Activated CD8-positive, alpha-beta memory T cell treated with anti-CD3 and anti-CD28 coated beads, Interleukin-2, amount 50 U/mL, for 1 hour (primary cell): ENCODE measurements around the gene NSUN2.

Experiments
- DNase-seq: peaks from one replicate; pipeline ENCODE4 v3.0.0-alpha.2; 2020; ENCODE audit errors: extremely low read depth

NSUN2 gene

DNA sequence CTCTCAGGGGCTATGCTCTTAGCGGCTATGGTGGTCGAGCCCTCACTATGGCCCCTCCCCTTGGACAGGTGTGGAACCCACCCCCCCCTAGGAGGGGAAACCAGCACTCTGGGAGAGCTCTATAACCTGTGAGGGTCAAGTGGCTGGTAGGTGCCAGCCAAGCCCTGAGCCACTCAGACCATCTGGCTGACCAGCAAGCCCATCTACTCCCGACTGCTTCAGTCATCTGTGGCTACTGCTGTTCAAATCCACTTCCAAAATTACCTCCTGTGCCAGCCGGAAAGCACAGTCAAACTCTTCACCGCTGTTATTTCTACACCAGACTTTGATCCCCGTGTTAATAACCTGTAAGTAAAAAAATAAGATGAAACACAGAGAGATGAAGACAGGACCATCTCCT lies 28.5 kb downstream of the NSUN2 start:
- no peak for DNase-seq

DNA sequence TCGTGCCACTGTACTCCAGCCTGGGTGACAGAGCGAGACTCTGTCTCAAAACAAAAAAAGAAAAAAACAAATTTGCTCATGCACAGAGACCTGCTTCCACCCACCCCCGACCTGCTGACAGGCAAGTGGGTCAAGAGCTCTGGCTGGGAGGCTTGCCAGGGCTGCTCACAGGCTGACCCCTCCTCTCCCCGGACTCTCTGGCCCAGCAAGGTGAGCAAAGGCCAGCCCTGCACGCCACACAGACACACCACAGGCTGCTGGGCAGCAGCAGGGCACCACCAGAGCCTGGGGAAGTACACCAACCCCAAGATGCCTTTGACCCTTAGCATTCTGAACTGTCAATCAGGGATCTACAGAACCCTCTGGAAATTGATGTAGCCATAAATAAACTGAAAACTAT lies 29.2 kb downstream of the NSUN2 start:
- DNase-seq, result no peak

- no peak for DNase-seq
These were observed 30.4 kb downstream of the NSUN2 start for GRCh38 chr5:6602441-6602840.

GRCh38 chr5:6601816-6602215 lies 31.0 kb downstream of the NSUN2 start:
- DNase-seq, result no peak

- DNase-seq, result no peak
These were observed 31.6 kb downstream of the NSUN2 start for GRCh38 chr5:6601271-6601670.

- DNase-seq, result no peak
These were observed 33.1 kb downstream of the NSUN2 start for GRCh38 chr5:6599739-6600138.

DNA sequence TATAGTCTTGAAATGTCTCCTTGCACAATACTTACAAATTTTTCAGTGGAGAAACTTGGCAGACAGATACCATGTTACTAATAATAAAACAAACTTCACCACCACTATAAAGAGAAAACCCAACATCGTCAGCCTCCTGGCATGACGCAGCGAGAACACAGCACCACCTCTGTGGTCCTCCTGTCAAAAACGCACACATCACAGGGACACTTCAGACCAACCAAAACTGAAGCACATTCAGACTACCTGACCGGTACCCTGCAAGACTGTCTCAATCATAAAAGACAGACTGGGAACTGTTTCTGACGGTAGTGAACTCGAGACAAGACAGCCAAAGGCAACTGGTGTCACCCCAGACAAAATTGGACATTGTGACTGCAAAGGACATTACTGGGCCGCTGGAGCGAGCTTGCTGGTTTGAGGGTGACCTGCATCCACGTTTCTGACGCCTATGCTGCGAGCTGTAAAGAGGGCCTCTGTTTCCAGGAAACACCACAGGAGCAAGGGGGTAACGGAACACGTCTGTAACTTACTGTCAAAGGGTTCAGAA lies 34.4 kb downstream of the NSUN2 start:
- DNase-seq, result no peak

- no peak for DNase-seq
These were observed 35.3 kb downstream of the NSUN2 start for GRCh38 chr5:6597557-6597956.

GRCh38 chr5:6596388-6596787 lies 36.5 kb downstream of the NSUN2 start:
- no peak for DNase-seq

- no peak for DNase-seq
These were observed 37.4 kb downstream of the NSUN2 start for GRCh38 chr5:6595405-6595804.

DNA sequence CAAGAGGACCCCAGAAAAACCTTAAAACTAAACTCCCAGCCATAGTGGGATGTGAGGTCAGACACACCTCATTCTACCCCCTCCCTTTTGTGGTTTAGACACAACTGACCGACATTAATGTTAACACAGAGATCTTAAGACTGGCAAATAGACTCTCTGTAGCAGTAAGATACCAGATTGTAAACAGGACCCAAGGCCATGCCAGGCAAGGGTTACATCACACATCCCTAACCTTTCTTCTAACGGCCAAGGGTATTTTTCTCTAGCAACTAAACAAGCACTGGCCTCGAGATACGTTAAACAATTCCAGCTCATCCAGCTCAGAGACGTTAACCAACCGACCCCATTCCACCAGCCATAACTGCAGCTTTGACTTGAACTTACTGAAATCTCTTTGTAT lies 38.8 kb downstream of the NSUN2 start:
- no peak for DNase-seq

- no peak for DNase-seq
These were observed 39.5 kb downstream of the NSUN2 start for GRCh38 chr5:6593148-6594016.

- DNase-seq, result no peak
These were observed 40.2 kb downstream of the NSUN2 start for GRCh38 chr5:6592601-6593000.

DNA sequence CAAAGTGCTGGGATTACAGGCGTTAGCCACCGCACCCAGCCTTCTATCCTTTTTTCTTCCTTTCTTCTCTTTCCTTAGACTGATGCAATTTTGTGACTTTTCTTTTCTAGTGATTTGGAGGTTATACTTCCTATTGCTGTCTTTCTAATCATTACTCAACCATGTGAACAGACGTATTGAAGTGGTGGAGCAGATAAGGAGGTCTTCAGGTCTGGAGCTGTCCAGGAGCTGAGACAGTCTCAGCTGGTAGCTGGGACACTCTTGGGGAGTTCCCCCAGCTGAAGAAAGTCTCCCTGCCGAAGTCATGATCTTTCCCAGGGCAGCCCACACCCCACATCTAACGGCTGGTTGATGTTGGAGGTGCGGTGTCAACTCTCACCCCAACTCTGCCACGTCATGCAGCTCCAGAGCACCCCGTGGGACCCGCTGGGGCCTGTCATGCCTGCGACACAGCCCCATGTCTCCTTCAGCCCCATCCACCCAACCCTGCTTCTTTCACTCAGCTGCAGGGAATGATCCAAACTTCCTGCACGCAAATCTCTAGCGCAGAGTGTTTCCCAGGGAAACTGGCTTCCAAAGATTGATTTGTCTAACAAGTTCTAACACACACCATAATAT lies 41.1 kb downstream of the NSUN2 start:
- DNase-seq, result no peak

GRCh38 chr5:6590581-6590980 lies 42.3 kb downstream of the NSUN2 start:
- no peak for DNase-seq

DNA sequence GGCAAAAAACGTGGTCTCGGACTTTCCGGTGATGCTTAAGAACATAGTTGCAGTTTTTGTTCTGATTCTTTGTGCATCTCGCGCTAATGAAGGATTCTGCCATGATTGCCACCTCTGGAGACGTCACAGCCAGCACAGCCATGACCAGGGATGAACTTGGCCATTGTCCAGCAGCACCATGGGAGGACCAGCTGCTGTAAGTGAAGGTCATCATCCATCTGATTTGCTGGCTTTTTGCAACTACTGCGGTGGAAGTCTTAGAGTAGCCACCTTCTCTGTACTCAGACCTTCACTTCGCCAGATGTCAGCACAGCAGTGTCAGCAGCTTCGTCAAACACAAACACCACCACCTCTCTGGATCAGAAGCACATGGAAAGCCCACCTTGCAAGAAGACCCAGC lies 45.7 kb downstream of the NSUN2 start:
- DNase-seq, result no peak

DNA sequence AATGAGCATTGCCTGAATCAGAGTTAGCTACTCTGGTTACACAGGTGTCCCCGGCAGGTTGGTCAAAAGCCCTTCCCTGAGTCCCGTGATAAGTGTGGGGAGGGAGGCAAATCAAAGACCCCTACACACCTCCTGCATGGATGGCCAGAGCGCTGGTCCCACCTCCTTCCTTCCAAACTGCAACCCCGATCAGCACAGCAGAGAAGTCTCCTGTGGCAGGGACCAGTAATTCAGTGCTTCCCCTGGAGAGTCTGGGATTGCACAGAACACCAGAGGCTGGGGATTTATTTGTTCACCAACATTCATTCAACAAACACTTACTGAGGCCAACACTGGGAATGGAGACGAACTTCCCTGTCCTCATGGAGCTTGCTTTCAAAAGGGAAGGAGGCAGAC lies 46.2 kb downstream of the NSUN2 start:
- no peak for DNase-seq

DNA sequence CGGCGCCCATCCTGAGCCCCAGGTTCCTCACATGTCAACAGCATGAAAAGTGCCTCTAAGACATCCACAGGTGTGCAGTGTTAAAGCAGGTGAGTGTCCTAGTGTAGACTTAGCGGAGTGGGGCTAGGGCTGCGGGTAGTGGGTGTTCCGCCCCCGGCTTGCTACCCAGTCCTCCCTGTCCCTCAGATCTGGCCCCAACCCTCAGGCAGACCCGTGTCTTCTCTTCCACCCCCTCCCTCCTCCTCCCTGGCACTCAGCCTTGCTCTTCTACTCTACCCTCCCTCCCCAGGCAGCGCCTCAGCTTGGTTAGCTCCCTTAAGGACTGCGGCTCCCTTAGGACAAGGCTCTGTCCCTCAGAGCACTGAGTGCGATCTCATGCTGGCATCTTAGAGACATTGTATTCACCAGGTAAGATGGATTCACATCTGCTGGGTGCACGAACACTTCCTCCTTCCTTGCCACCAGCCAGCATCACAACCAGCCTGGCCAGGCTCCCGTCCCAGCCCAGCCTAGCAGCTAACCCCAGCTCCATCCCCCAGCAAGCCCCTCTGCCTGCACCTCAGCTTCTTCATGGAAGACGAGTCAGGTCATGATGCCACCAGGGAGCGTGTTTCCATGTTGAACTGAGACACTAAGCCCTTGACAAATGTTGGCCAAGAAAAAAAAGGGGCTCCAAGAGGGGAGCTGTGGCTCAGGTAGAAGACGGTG lies 46.8 kb downstream of the NSUN2 start:
- no peak for DNase-seq

DNA sequence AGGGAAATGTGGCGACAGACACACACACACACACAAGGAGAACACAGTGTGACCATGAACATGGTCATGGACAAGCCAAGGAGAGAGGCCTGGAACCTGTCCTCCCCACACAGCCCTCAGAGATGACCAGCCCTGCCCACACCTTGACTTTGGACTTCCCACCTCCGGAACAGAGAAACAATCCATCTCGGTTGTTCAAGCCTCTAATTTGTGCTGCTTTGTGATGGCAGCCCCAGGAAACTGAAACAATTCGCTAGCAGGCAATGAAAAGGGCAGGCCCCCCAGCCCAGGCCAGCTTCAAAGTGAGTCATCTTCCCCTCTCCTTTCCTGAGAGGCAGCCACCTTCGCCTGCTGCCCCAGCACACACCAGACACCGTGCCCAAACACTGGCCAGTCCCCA lies 47.7 kb downstream of the NSUN2 start:
- DNase-seq, result no peak

DNA sequence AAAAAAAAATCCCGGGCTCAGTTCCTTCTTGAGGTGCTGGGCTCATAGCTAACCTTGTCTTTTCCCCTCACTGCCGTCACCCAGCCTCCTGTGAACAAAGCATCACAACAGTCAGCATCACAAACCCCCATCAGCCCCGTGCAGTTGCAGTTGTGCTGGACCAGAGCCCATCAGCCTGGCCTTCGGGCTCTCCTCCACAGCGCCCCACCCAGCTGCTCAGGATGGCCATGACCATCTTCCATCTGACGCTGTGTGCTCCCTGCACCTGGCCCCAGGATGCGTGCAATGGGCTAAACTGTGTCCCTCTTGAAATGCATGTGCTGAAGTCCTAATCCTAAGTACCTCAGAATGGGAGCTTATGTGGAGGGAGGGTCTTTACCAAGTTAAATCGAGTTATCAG lies 48.1 kb downstream of the NSUN2 start:
- DNase-seq, result no peak

DNA sequence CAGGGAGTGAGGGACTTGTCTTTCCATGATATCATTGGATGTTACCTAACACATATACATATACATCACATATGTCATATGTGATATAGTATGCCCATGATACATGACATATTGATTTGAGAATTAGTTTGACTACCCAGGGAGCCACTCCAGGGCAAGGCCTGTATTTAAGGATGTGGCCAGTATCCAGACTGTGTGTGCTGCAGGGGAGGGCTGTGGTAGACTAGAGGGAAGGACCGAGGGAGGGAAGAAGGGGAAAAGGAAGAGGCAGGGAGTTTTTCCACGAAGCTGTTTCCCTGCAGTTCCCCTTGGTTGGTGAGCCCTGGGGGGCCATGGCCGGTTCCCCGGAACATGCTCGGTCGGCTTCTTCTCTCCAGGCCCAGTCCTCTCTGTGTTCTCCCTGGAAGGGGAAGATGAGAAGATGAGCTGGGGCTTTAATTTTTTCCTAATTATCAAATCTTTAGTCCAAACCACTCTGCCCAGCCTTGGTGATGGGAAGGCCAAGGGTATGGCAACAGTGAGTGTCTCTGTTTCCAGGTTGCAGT lies 48.7 kb downstream of the NSUN2 start:
- no peak for DNase-seq
